Gastrocnemius medialis (tissue), 4 donors: ENCODE results near the gene ATF6B.

Experiments used
- POLR2A ChIP-seq, 2 donors: fragments of 450-650 bp; IDR thresholded peaks; one replicate each; pipeline ENCODE4 v1.6.1; 2017; ENCODE audit warnings: antibody characterized with exemption in 2 of 2, mild to moderate bottlenecking in 2 of 2, moderate library complexity in 2 of 2
- TF ChIP-seq, protein P1 (sequence below), 5 experiments: fragments of 450-650 bp in 3 of 5; fragments of 200-600 bp in 2 of 5; sonication (generic) in 2 of 5; IDR thresholded peaks in 4 of 5; conservative IDR thresholded peaks in 1 of 5; 1 replicate in 4 of 5; 2 replicates in 1 of 5; pipeline ENCODE4 v1.5.1; 2016 to 2019; ENCODE audit warnings: antibody characterized with exemption in 5 of 5, mild to moderate bottlenecking in 3 of 5, moderate library complexity in 3 of 5

DNA sequence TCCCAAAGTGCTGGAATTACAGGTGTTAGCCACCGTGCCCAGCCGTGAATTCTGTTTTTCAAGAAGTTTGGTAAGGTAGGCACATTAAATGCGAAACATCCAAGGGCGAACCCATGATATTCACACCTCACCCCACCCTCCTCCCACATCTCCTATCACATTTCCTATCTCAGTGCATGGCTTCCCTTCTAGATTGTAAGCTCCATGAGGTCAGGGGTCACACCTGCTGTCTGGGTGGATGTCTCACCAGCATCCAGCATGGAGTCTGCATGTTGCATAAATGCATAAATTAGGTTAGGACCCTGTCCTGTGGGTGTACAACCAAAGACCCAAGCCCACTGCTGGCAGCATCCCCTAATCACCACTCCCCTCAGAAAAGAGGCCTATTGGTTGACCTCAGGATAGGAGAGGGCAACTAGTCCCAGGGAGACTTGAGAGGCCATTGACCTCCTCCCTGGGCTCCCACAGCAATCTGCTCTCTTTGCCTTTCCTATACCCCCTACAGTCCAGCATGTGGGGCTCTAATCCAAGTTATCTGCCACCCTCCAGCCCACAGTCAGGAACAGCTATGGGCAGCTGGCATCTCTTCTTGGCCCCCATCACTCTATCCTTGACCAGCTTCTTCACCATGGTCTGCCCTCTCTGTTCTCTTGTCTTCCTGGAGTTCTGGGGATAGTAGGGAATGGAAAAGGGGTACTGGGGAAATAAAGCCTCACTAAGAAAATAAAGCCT lies 19.5 kb upstream of the ATF6B start:
- TF ChIP-seq, protein P1, sequence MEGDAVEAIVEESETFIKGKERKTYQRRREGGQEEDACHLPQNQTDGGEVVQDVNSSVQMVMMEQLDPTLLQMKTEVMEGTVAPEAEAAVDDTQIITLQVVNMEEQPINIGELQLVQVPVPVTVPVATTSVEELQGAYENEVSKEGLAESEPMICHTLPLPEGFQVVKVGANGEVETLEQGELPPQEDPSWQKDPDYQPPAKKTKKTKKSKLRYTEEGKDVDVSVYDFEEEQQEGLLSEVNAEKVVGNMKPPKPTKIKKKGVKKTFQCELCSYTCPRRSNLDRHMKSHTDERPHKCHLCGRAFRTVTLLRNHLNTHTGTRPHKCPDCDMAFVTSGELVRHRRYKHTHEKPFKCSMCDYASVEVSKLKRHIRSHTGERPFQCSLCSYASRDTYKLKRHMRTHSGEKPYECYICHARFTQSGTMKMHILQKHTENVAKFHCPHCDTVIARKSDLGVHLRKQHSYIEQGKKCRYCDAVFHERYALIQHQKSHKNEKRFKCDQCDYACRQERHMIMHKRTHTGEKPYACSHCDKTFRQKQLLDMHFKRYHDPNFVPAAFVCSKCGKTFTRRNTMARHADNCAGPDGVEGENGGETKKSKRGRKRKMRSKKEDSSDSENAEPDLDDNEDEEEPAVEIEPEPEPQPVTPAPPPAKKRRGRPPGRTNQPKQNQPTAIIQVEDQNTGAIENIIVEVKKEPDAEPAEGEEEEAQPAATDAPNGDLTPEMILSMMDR (IDR thresholded peaks at IDR 0.05 in 4 of 5, conservative IDR thresholded peaks at IDR 0.05 in 1 of 5): no peak
- no peak for TF ChIP-seq POLR2A (IDR thresholded peaks at IDR 0.05)
